GM13976 (cell line): ENCODE results near the gene CDRT4.

Experiments
- DNase-seq: peaks from one replicate; pipeline ENCODE4 v3.0.0; 2012; ENCODE audit warnings: low spot score
- in situ Hi-C: fragments of 300-500 bp; cut with MboI; formaldehyde crosslinking; loops from one replicate; pipeline ENCODE4 v1.12.0; 2022; ENCODE audit warnings: low sequenced_read_pairs, mixed read lengths, inconsistent platforms; ENCODE audit not compliant: unreplicated experiment
- TF ChIP-seq, protein P1 (sequence below): IDR thresholded peaks from 2 replicates; pipeline ENCODE4 v1.5.1; 2012; ENCODE audit warnings: borderline replicate concordance, mild to moderate bottlenecking; ENCODE audit not compliant: insufficient read depth; ENCODE audit errors: extremely low read depth, missing control alignments, control extremely low read depth

CDRT4 gene

DNA sequence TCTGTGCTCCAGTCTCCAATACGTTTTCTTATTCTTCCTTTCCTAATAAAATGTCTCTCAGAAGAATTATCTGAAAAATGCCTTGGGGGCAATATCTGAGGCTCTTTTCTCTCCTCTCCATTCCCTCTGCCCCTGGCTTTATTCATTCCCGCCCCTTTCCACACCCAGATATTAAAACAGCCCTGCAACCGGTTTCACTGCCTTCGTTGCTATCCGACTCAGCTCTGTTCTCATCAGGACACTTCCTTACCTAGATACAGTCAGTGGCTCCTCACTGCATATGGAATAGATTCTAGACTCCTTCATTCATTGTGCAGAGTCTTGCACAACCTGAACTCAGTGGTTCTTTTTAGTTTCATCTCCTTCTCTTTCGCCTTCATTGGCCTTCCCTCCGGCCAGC, 74.0 kb downstream of the CDRT4 start:
- no peak for DNase-seq
- in situ Hi-C loops, result no loop called here
- TF ChIP-seq, protein P1, sequence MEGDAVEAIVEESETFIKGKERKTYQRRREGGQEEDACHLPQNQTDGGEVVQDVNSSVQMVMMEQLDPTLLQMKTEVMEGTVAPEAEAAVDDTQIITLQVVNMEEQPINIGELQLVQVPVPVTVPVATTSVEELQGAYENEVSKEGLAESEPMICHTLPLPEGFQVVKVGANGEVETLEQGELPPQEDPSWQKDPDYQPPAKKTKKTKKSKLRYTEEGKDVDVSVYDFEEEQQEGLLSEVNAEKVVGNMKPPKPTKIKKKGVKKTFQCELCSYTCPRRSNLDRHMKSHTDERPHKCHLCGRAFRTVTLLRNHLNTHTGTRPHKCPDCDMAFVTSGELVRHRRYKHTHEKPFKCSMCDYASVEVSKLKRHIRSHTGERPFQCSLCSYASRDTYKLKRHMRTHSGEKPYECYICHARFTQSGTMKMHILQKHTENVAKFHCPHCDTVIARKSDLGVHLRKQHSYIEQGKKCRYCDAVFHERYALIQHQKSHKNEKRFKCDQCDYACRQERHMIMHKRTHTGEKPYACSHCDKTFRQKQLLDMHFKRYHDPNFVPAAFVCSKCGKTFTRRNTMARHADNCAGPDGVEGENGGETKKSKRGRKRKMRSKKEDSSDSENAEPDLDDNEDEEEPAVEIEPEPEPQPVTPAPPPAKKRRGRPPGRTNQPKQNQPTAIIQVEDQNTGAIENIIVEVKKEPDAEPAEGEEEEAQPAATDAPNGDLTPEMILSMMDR, result no peak

DNA sequence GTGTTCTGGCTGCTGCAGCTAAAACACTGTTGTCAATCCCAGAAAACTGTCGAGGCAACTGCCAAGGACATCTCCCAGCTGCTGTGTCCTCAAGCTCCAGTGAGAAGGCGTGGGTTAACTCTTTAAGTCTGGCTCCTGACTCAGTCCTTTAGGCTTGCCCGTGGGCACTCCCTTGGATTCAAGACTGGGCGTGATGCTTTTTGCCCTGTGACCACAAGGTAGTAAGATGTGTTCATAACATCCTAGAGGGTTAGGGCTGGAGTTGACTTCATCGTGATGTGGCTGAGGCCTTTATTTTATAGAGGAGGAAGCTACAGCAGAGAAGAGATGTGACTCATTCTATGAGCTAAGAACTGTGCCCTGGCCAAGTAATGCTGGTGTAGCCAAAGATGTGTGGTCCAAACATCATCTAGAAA, 75.1 kb downstream of the CDRT4 start:
- in situ Hi-C loops, result no loop called here
- TF ChIP-seq, protein P1, result no peak
- no peak for DNase-seq

DNA sequence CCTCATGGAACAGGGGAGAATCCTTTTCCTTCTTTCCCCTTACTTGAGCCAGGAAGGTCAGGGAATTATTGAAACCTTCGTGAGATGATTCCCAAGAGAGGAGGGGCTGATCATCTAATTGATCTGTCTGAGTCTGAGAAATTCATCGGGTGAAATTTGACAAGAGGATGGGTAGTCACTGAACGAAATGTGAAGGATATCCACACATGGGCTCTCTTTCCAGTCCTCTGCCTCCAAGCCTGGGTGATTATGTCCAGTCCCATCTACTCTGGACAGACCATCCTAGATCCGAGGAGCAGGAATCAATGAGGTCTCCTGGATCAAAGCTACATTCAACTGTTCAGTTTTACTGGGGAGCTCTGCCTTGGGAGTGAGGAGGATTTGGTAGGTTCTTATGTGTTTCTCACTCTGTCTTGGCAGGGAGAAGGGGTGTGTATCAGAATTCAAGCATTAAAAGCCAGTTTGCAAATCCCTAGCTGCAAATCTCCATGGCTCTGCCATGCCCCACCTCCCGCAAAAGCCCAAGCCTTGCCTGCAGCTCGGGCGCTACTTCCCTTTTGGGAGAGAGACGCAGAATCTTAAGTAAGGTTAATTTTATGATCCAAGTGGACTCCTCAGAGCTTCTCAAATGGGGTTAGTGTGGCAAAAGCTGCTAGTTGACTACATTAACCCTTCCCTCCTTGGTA, 78.9 kb downstream of the CDRT4 start:
- in situ Hi-C loops, result no loop called here
- TF ChIP-seq, protein P1, result no peak

DNA sequence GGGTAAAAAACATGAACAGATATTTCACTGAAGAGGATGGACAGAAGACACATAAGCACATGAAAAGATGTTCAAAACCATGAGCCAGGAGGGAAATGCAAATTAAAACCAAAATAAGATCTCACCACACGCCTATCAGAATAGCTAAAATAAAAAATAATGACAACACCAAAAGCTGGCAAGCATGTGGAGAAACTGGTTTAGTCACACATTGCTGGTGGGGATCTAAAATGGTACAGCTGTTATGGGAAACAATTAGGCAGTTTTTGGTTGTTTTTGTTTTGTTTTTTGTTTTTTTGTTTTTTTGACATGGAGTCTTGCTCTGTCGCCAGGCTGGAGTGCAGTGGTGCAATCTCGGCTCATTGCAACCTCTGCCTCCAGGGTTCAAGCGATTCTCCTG, 81.3 kb downstream of the CDRT4 start:
- TF ChIP-seq, protein P1, result no peak
- DNase-seq, result no peak
- in situ Hi-C loops, result no loop called here

More for the DNA sequence above, 78.9 kb downstream of the CDRT4 start:
- DNase-seq, result no peak
